HepG2 (cell line): ENCODE results near the gene RRN3. TPM values are rescaled to one million over a fixed set of nuclear protein-coding genes. Genes with fewer than 3 reads are reported as not detected.

Source experiments
- ARID2 ChIP-seq: sonication (generic); formaldehyde crosslinking; IDR thresholded peaks from 2 replicates; pipeline ENCODE4 v1.8.1; 2022; ENCODE audit warnings: mild to moderate bottlenecking, missing genetic modification reagents, borderline replicate concordance
- BRF2 ChIP-seq: sonication (generic); formaldehyde crosslinking; IDR thresholded peaks from 2 replicates; pipeline ENCODE4 v1.8.1; 2022; ENCODE audit warnings: mild to moderate bottlenecking, missing genetic modification reagents
- CBFB ChIP-seq: sonication (generic); formaldehyde crosslinking; IDR thresholded peaks from 2 replicates; pipeline ENCODE4 v1.4.0; 2020; ENCODE audit warnings: missing genetic modification reagents
- CCDC6 ChIP-seq: sonication (generic); formaldehyde crosslinking; IDR thresholded peaks from 2 replicates; pipeline ENCODE4 v1.8.1; 2022; ENCODE audit warnings: mild to moderate bottlenecking, missing genetic modification reagents, moderate library complexity
- DPF2 ChIP-seq: sonication (generic); formaldehyde crosslinking; IDR thresholded peaks from 2 replicates; pipeline ENCODE4 v1.4.0; 2020; ENCODE audit warnings: mild to moderate bottlenecking, low read depth, missing genetic modification reagents, borderline replicate concordance
- GTF2F1 ChIP-seq: fragments of 150-350 bp; IDR thresholded peaks from 2 replicates; pipeline ENCODE4 v1.6.1; 2014; ENCODE audit warnings: low read length
- HOXA9 ChIP-seq: sonication (generic); formaldehyde crosslinking; IDR thresholded peaks from 2 replicates; pipeline ENCODE4 v1.8.1; 2022; ENCODE audit warnings: missing genetic modification reagents, mild to moderate bottlenecking, moderate library complexity, borderline replicate concordance
- IKZF4 ChIP-seq: sonication (generic); formaldehyde crosslinking; IDR thresholded peaks from 2 replicates; pipeline ENCODE4 v1.5.1; 2020; ENCODE audit warnings: borderline replicate concordance, mild to moderate bottlenecking, low read depth, missing genetic modification reagents; ENCODE audit errors: not compliant biosample characterization
- KAT7 ChIP-seq: IDR thresholded peaks from 2 replicates; pipeline ENCODE4 v1.6.1; 2018; ENCODE audit warnings: borderline replicate concordance, missing compliant biosample characterization
- KLF16 ChIP-seq, 2 experiments: sonication (generic) in 1 of 2; formaldehyde crosslinking in 1 of 2; IDR thresholded peaks; 2 replicates each; pipeline versions ENCODE4 v1.6.1 to v1.8.0; 2016 to 2023; ENCODE audit warnings: missing genetic modification reagents in 2 of 2, missing compliant biosample characterization in 1 of 2
- KLF6 ChIP-seq: IDR thresholded peaks from 2 replicates; pipeline ENCODE4 v1.8.0; 2016; ENCODE audit warnings: missing biosample characterization, missing genetic modification reagents
- MEIS2 ChIP-seq: sonication (generic); formaldehyde crosslinking; IDR thresholded peaks from 2 replicates; pipeline ENCODE4 v1.9.0; 2021; ENCODE audit warnings: mild to moderate bottlenecking, missing genetic modification reagents
- NAIF1 ChIP-seq: sonication (generic); formaldehyde crosslinking; IDR thresholded peaks from 2 replicates; pipeline ENCODE4 v1.5.0; 2020; ENCODE audit warnings: mild to moderate bottlenecking, missing genetic modification reagents, borderline replicate concordance
- NRL ChIP-seq: sonication (generic); formaldehyde crosslinking; IDR thresholded peaks from 2 replicates; pipeline ENCODE4 v1.5.0; 2020; ENCODE audit warnings: missing genetic modification reagents, mild to moderate bottlenecking, moderate library complexity, borderline replicate concordance
- ONECUT2 ChIP-seq: sonication (generic); formaldehyde crosslinking; IDR thresholded peaks from 2 replicates; pipeline ENCODE4 v1.4.0; 2020; ENCODE audit warnings: missing genetic modification reagents
- PITX1 ChIP-seq: sonication (generic); formaldehyde crosslinking; IDR thresholded peaks from 2 replicates; pipeline ENCODE4 v1.5.1; 2020; ENCODE audit warnings: mild to moderate bottlenecking, missing genetic modification reagents
- SIN3B ChIP-seq: fragments of 150-350 bp; IDR thresholded peaks from 2 replicates; pipeline ENCODE4 v1.6.1; 2014; ENCODE audit warnings: low read length
- SIX4 ChIP-seq: sonication (generic); formaldehyde crosslinking; IDR thresholded peaks from 2 replicates; pipeline ENCODE4 v1.4.0; 2020; ENCODE audit warnings: missing genetic modification reagents
- SP4 ChIP-seq: sonication (generic); formaldehyde crosslinking; IDR thresholded peaks from 2 replicates; pipeline ENCODE4 v1.8.1; 2023; ENCODE audit warnings: mild to moderate bottlenecking, missing genetic modification reagents
- TEAD2 ChIP-seq: sonication (generic); formaldehyde crosslinking; IDR thresholded peaks from 2 replicates; pipeline ENCODE4 v1.9.0; 2021; ENCODE audit warnings: missing genetic modification reagents
- ZFY ChIP-seq: sonication (generic); formaldehyde crosslinking; IDR thresholded peaks from 2 replicates; pipeline ENCODE4 v1.4.0; 2020; ENCODE audit warnings: missing genetic modification reagents
- ZNF121 ChIP-seq: sonication (generic); formaldehyde crosslinking; IDR thresholded peaks from 2 replicates; pipeline ENCODE4 v1.5.0; 2020; ENCODE audit warnings: mild to moderate bottlenecking, missing genetic modification reagents
- ZNF225 ChIP-seq: sonication (generic); formaldehyde crosslinking; IDR thresholded peaks from 2 replicates; pipeline ENCODE4 v1.4.0; 2020; ENCODE audit warnings: mild to moderate bottlenecking, missing genetic modification reagents
- ZNF232 ChIP-seq: sonication (generic); formaldehyde crosslinking; IDR thresholded peaks from 2 replicates; pipeline ENCODE4 v1.4.0; 2020; ENCODE audit warnings: missing genetic modification reagents, borderline replicate concordance
- ZNF274 ChIP-seq: sonication (generic); formaldehyde crosslinking; IDR thresholded peaks from 2 replicates; pipeline ENCODE4 v1.5.1; 2020; ENCODE audit warnings: mild to moderate bottlenecking, missing genetic modification reagents
- ZNF510 ChIP-seq: sonication (generic); formaldehyde crosslinking; IDR thresholded peaks from 2 replicates; pipeline ENCODE4 v1.4.0; 2020; ENCODE audit warnings: low read depth, mild to moderate bottlenecking, missing genetic modification reagents
- ZNF557 ChIP-seq: sonication (generic); formaldehyde crosslinking; IDR thresholded peaks from 2 replicates; pipeline ENCODE4 v1.4.0; 2020; ENCODE audit warnings: missing genetic modification reagents
- ZNF766 ChIP-seq: sonication (generic); formaldehyde crosslinking; IDR thresholded peaks from 2 replicates; pipeline ENCODE4 v1.5.0; 2020; ENCODE audit warnings: missing genetic modification reagents, borderline replicate concordance
- ZNF891 ChIP-seq: sonication (generic); formaldehyde crosslinking; IDR thresholded peaks from 2 replicates; pipeline ENCODE4 v1.5.0; 2020; ENCODE audit warnings: mild to moderate bottlenecking, missing genetic modification reagents
- polyA plus RNA-seq, 8 experiments: library from polyadenylated mRNA; depleted of rRNA in 3 of 8; stranded (reverse) in 7 of 8; unstranded in 1 of 8; fragments of >200 nt; fragmentation: Illumina TruSeq in 4 of 8; extraction: Trizol in 4 of 8; gene quantifications; 2 replicates each; pipeline versions ENCODE4 v1.2.1 to v1.2.3, GENCODE V29; 2011 to 2016; ENCODE audit warnings: low read depth in 4 of 8, missing spikeins in 1 of 8, mixed read lengths in 1 of 8; ENCODE audit not compliant: insufficient read depth in 1 of 8
- total RNA-seq, 5 experiments: library from RNA; depleted of rRNA; stranded (reverse); fragments of >200 nt; fragmentation: Illumina TruSeq; extraction: Trizol; gene quantifications; 2 replicates each; pipeline ENCODE4 v1.2.3, GENCODE V29; 2016; ENCODE audit warnings: low read depth in 1 of 5
- TF ChIP-seq, protein P1 (sequence below): IDR thresholded peaks from 2 replicates; pipeline ENCODE4 v1.6.1; 2016; ENCODE audit warnings: control low read depth

RRN3 gene
- total and polyA plus RNA-seq, 2 of the 13 experiments (the other 11 are each of a cell fraction or from before 2014, with no cell fraction given): 45.8 to 67.0 TPM

DNA sequence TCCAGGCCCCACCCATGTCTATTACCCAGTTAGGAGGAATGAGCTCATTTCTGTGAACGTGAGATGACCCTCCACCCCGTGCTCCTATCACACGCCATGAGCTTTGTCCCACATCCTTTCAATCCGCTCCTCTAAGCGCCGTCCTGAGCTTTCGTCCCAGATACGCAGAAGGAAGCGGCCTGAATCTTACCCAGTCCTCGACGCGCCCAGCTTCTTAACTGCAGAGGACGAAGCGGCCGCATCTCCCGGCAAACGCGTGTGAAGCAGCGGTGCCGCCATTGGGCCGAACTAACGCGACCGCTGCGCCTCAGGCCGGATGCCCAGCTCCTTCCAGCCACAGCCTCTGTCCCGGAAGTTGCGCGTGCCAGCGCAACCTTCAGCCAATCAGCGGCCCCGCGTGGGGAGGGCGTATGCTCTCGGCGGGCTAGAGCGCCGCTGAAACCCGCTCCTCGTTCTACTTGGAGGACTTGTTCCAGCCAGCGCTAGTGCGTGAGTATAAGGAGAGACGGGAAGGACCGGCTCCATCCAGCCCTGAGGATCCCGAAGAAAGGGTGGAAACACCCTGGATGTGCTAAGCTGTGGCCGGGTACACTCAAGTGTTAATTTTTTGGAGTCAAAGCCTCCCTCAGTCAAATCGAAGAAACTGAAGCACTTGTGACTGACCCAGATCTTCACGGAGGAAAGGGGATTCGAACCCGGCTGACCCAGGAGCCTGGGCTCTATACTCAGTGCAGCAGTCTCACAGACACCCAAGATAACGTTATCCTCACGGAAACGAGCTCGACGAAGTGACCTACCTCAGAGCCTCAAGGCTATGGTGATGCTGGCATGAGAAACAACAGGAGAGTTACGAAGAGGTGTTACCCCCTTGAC lies at the start of gene RRN3 (continued):
- TF ChIP-seq BRF2 (CRISPR knock-in tag): peak; percentile 53; the same call in 1 of the 2 replicates
- peak; percentile 26 to 99; a peak in 2 of 4 replicates for TF ChIP-seq KLF16 (CRISPR knock-in tag; IDR thresholded peaks at IDR 0.05)
- TF ChIP-seq, protein P1, sequence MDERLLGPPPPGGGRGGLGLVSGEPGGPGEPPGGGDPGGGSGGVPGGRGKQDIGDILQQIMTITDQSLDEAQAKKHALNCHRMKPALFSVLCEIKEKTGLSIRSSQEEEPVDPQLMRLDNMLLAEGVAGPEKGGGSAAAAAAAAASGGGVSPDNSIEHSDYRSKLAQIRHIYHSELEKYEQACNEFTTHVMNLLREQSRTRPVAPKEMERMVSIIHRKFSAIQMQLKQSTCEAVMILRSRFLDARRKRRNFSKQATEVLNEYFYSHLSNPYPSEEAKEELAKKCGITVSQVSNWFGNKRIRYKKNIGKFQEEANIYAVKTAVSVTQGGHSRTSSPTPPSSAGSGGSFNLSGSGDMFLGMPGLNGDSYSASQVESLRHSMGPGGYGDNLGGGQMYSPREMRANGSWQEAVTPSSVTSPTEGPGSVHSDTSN (CRISPR knock-in tag): 0 out of 2 replicates have a peak, but pooled peaks have one; percentile 30
- peak; percentile 33; the same call in 1 of the 2 replicates for TF ChIP-seq ONECUT2 (CRISPR knock-in tag)
- 0 out of 2 replicates have a peak, but pooled peaks have one; percentile 29 for TF ChIP-seq GTF2F1
- TF ChIP-seq MEIS2 (CRISPR knock-in tag): peak; percentile 54; the same call in 1 of the 2 replicates
- peak; percentile 89; the same call in 1 of the 2 replicates for TF ChIP-seq PITX1 (CRISPR knock-in tag)
- peak; percentile 83; the same call in 1 of the 2 replicates for TF ChIP-seq NRL (CRISPR knock-in tag)
- TF ChIP-seq ZNF766 (CRISPR knock-in tag): peak; percentile 95; the same call in 1 of the 2 replicates
- peak; percentile 45; the same call in 1 of the 2 replicates for TF ChIP-seq DPF2 (CRISPR knock-in tag)
- TF ChIP-seq NAIF1 (CRISPR knock-in tag): peak; percentile 65; the same call in 1 of the 2 replicates
- TF ChIP-seq KAT7 (CRISPR knock-in tag): peak; percentile 99
- TF ChIP-seq ZNF510 (CRISPR knock-in tag): peak; percentile 86; the same call in 1 of the 2 replicates
- peak; percentile 94 for TF ChIP-seq ARID2 (CRISPR knock-in tag)
- peak; percentile 77 for TF ChIP-seq ZNF891
- 0 out of 2 replicates have a peak, but pooled peaks have one; percentile 50 for TF ChIP-seq SIN3B
- TF ChIP-seq ZNF232 (CRISPR knock-in tag): peak; percentile 77; the same call in 1 of the 2 replicates
- TF ChIP-seq KLF6 (CRISPR knock-in tag): peak; percentile 88
- TF ChIP-seq ZFY (CRISPR knock-in tag): peak; percentile 96
- TF ChIP-seq ZNF121: peak; percentile 77
- TF ChIP-seq HOXA9: peak; percentile 64
- 0 out of 2 replicates have a peak, but pooled peaks have one; percentile 43 for TF ChIP-seq ZNF557 (CRISPR knock-in tag)
- peak; percentile 96 for TF ChIP-seq ZNF225
- peak; percentile 82; the same call in 1 of the 2 replicates for TF ChIP-seq CCDC6 (CRISPR knock-in tag)
- peak; percentile 91 for TF ChIP-seq ZNF274
- peak; percentile 93 for TF ChIP-seq CBFB (CRISPR knock-in tag)
- TF ChIP-seq SP4: peak; percentile 87
- peak; percentile 82 for TF ChIP-seq SIX4 (CRISPR knock-in tag)
- TF ChIP-seq IKZF4 (CRISPR knock-in tag): peak; percentile 84
- TF ChIP-seq TEAD2 (CRISPR knock-in tag): 0 out of 2 replicates have a peak, but pooled peaks have one; percentile 12
